H9 (cell line): ENCODE data around the gene WDR48. TPM values are rescaled to one million over a fixed set of nuclear protein-coding genes. Genes with fewer than 3 reads are reported as not detected.

ENCODE experiments used
- DNase-seq: peaks from one replicate; pipeline ENCODE4 v3.0.0-alpha.2; 2017
- H2AFZ ChIP-seq: one replicate; pipeline ENCODE4 v1.6.1; 2013; ENCODE audit warnings: mild to moderate bottlenecking, low read length, control low read depth, moderate library complexity
- H2AK5ac ChIP-seq: 2 replicates; pipeline ENCODE4 v1.6.1; 2013; ENCODE audit warnings: low read length, control low read depth, mixed read lengths; ENCODE audit not compliant: insufficient read length
- H2BK120ac ChIP-seq: one replicate; pipeline ENCODE4 v1.6.1; 2013; ENCODE audit warnings: low read depth, mild to moderate bottlenecking, low read length, control low read depth, inconsistent platforms; ENCODE audit not compliant: poor library complexity, severe bottlenecking
- H2BK12ac ChIP-seq: 2 replicates; pipeline ENCODE4 v1.6.1; 2013; ENCODE audit warnings: low read length, control low read depth, mixed read lengths, low read depth; ENCODE audit not compliant: insufficient read length
- H2BK15ac ChIP-seq: 2 replicates; pipeline ENCODE4 v1.6.1; 2013; ENCODE audit warnings: low read depth, low read length, control low read depth
- H2BK20ac ChIP-seq: one replicate; pipeline ENCODE4 v1.6.1; 2013; ENCODE audit warnings: low read depth, mild to moderate bottlenecking, low read length, control low read depth, inconsistent platforms; ENCODE audit not compliant: poor library complexity, severe bottlenecking
- H2BK5ac ChIP-seq: 2 replicates; pipeline ENCODE4 v1.6.1; 2013; ENCODE audit warnings: low read length, control low read depth, mixed read lengths; ENCODE audit not compliant: insufficient read length
- H3K14ac ChIP-seq: 2 replicates; pipeline ENCODE4 v1.6.1; 2013; ENCODE audit warnings: low read length, control low read depth; ENCODE audit not compliant: insufficient read depth
- H3K18ac ChIP-seq: 2 replicates; pipeline ENCODE4 v1.6.1; 2013; ENCODE audit warnings: low read depth, mild to moderate bottlenecking, mixed read lengths, low read length, control low read depth; ENCODE audit not compliant: insufficient read length
- H3K23ac ChIP-seq: 2 replicates; pipeline ENCODE4 v1.6.1; 2013; ENCODE audit warnings: low read length, control low read depth, mixed read lengths, low read depth; ENCODE audit not compliant: insufficient read length
- H3K23me2 ChIP-seq: 2 replicates; pipeline ENCODE4 v1.6.1; 2013; ENCODE audit warnings: low read depth, mild to moderate bottlenecking, mixed read lengths, low read length, control low read depth; ENCODE audit not compliant: insufficient read length, poor library complexity, severe bottlenecking
- H3K27ac ChIP-seq: 2 replicates; pipeline ENCODE4 v1.5.1; 2013; ENCODE audit warnings: low read length, control low read depth, mixed read lengths, low read depth; ENCODE audit not compliant: insufficient read length
- H3K27me3 ChIP-seq: 2 replicates; pipeline ENCODE4 v1.6.1; 2013; ENCODE audit warnings: low read length, control low read depth, inconsistent platforms; ENCODE audit not compliant: insufficient read depth
- H3K4ac ChIP-seq: 2 replicates; pipeline ENCODE4 v1.6.1; 2013; ENCODE audit warnings: low read depth, mild to moderate bottlenecking, control low read depth, inconsistent platforms, low read length, moderate library complexity
- H3K4me1 ChIP-seq: 2 replicates; pipeline ENCODE4 v1.6.1; 2013; ENCODE audit warnings: low read length, control low read depth, inconsistent platforms; ENCODE audit not compliant: insufficient read depth
- H3K4me2 ChIP-seq: 2 replicates; pipeline ENCODE4 v1.6.1; 2013; ENCODE audit warnings: low read length, control low read depth, mixed read lengths; ENCODE audit not compliant: insufficient read length, insufficient read depth
- H3K56ac ChIP-seq: 2 replicates; pipeline ENCODE4 v1.6.1; 2013; ENCODE audit warnings: low read depth, mild to moderate bottlenecking, mixed read lengths, low read length, control low read depth; ENCODE audit not compliant: insufficient read length
- H3K79me1 ChIP-seq: 2 replicates; pipeline ENCODE4 v1.6.1; 2013; ENCODE audit warnings: low read depth, mild to moderate bottlenecking, moderate library complexity, low read length, control low read depth, inconsistent platforms; ENCODE audit not compliant: insufficient read depth, poor library complexity, severe bottlenecking
- H3K79me2 ChIP-seq: 2 replicates; pipeline ENCODE4 v1.6.1; 2013; ENCODE audit warnings: low read length, control low read depth, inconsistent platforms; ENCODE audit not compliant: insufficient read depth
- H3K9ac ChIP-seq: 2 replicates; pipeline ENCODE4 v1.6.1; 2013; ENCODE audit warnings: low read length, control low read depth, mixed read lengths; ENCODE audit not compliant: insufficient read length; ENCODE audit errors: extremely low read depth
- H3K9me3 ChIP-seq: one replicate; pipeline ENCODE4 v1.6.1; 2013; ENCODE audit warnings: low read depth, low read length, inconsistent platforms; ENCODE audit not compliant: control insufficient read depth
- H3T11ph ChIP-seq: one replicate; pipeline ENCODE4 v1.6.1; 2013; ENCODE audit warnings: mild to moderate bottlenecking, low read length, control low read depth, inconsistent platforms
- H4K20me1 ChIP-seq: one replicate; pipeline ENCODE4 v1.6.1; 2013; ENCODE audit not compliant: control insufficient read depth, insufficient read length, insufficient read depth
- H4K5ac ChIP-seq: 2 replicates; pipeline ENCODE4 v1.6.1; 2013; ENCODE audit warnings: low read depth, mild to moderate bottlenecking, mixed read lengths, low read length, control low read depth; ENCODE audit not compliant: insufficient read length
- H4K8ac ChIP-seq: replicated peaks from 2 replicates; pipeline ENCODE4 v1.6.1; 2013; ENCODE audit warnings: low read length, control low read depth, mixed read lengths, low read depth; ENCODE audit not compliant: insufficient read length
- H4K91ac ChIP-seq: 2 replicates; pipeline ENCODE4 v1.6.1; 2013; ENCODE audit warnings: low read depth, mild to moderate bottlenecking, moderate library complexity, mixed read lengths, low read length, control low read depth; ENCODE audit not compliant: insufficient read length
- H3K27ac Mint-ChIP-seq, 3 experiments: 2 replicates in 2 of 3; 3 replicates in 1 of 3; pipeline ENCODE4 v1.8.0; 2020 to 2021; ENCODE audit warnings: mixed read lengths in 3 of 3, mild to moderate bottlenecking in 1 of 3, moderate library complexity in 1 of 3
- H3K27me3 Mint-ChIP-seq: 2 replicates; pipeline ENCODE4 v1.8.0; 2021; ENCODE audit warnings: low read depth, mild to moderate bottlenecking, moderate library complexity, mixed read lengths
- H3K36me3 Mint-ChIP-seq, 3 experiments: 2 replicates in 2 of 3; 3 replicates in 1 of 3; pipeline ENCODE4 v1.8.0; 2020 to 2021; ENCODE audit warnings: low read depth in 3 of 3, mixed read lengths in 3 of 3; ENCODE audit not compliant: insufficient read depth in 1 of 3
- H3K4me1 Mint-ChIP-seq, 2 experiments: 2 replicates each; pipeline ENCODE4 v1.8.0; 2020; ENCODE audit warnings: mixed read lengths in 2 of 2
- H3K4me3 Mint-ChIP-seq, 2 experiments: 2 replicates in 1 of 2; 3 replicates in 1 of 2; pipeline ENCODE4 v1.8.0; 2020 to 2021; ENCODE audit warnings: mild to moderate bottlenecking in 2 of 2, mixed read lengths in 2 of 2, moderate library complexity in 1 of 2
- H3K9me3 Mint-ChIP-seq, 2 experiments: 2 replicates in 1 of 2; 3 replicates in 1 of 2; pipeline ENCODE4 v1.8.0; 2020; ENCODE audit warnings: mild to moderate bottlenecking in 2 of 2, mixed read lengths in 2 of 2, moderate library complexity in 1 of 2
- CTCF ChIP-seq: fragments of 200-600 bp; sonication (generic); conservative IDR thresholded peaks from 3 replicates; pipeline ENCODE4 v1.8.0; 2021; ENCODE audit warnings: antibody characterized with exemption, mild to moderate bottlenecking
- WGBS: extraction: QIAGEN DNeasy Blood & Tissue Kit; methylation state at CpG from one replicate; pipeline ENCODE4 v1.1.7; 2013; ENCODE audit warnings: missing lambda C conversion rate, low lambda C conversion rate, mixed read lengths; ENCODE audit not compliant: insufficient read length; ENCODE audit errors: extremely low coverage; 5-methylcytosine and 5-hydroxymethylcytosine counted together
- total RNA-seq: library from RNA; stranded (reverse); gene quantifications from 2 replicates; pipeline ENCODE4 v1.2.1, GENCODE V29; 2021

WDR48 gene
- total RNA-seq, 1 experiment from 2014 or later, result 52.7 TPM

- no peak overlapping the region for H4K8ac ChIP-seq
- no peaks in the 10 kb centered on the region for H3K23me2 ChIP-seq
- no peak overlapping the region for H3K56ac ChIP-seq
- H3K4me1 ChIP-seq, result no peaks in the 10 kb centered on the region
- no peak overlapping the region for H2BK120ac ChIP-seq
- Mint-ChIP-seq H3K27me3 (no peaks in the 10 kb centered on the region; the same call in 1 of the 2 replicates), H3K4me1 (peaks cover 0 to 10% of the 10 kb centered on the region in 2 experiments; a peak in 2 of 4 replicates), H3K9me3 (no peaks in the 10 kb centered on the region), H3K36me3 (peaks cover 24 to 68% (median 50%) of the 10 kb centered on the region in 3 experiments; a peak in 6 of 7 replicates), H3K27ac (no peak overlapping the region), H3K4me3 (no peak overlapping the region)
- H2BK20ac ChIP-seq, result no peak overlapping the region
- WGBS, result no CpG with 5 or more reads among the region's 3 CpGs
- H3K9me3 ChIP-seq, result no peaks in the 10 kb centered on the region
- no peak for DNase-seq
- H3K9ac ChIP-seq, result no peak overlapping the region
- no peak overlapping the region for H3T11ph ChIP-seq
- TF ChIP-seq CTCF, result no peak
- no peak overlapping the region for H2BK5ac ChIP-seq
- no peak overlapping the region for H3K4me2 ChIP-seq
- no peak overlapping the region for H3K27ac ChIP-seq
- H4K5ac ChIP-seq, result no peak overlapping the region
- no peak overlapping the region for H3K4ac ChIP-seq
- H2BK12ac ChIP-seq, result no peak overlapping the region
- no peak overlapping the region for H3K14ac ChIP-seq
- no peaks in the 10 kb centered on the region for H4K20me1 ChIP-seq
- H3K18ac ChIP-seq, result no peak overlapping the region
- H2AK5ac ChIP-seq, result no peak overlapping the region
- no peak overlapping the region for H4K91ac ChIP-seq
- no peaks in the 10 kb centered on the region for H3K79me2 ChIP-seq
- no peaks in the 10 kb centered on the region for H3K27me3 ChIP-seq
- H3K79me1 ChIP-seq, result no peaks in the 10 kb centered on the region
- H3K23ac ChIP-seq, result no peak overlapping the region
- no peak overlapping the region for H2BK15ac ChIP-seq
- no peak overlapping the region for H2AFZ ChIP-seq
Observed at GRCh38 chr3:39095778-39096177, 44.0 kb downstream of the WDR48 start.
